H9 (cell line): ENCODE measurements around the gene AP2M1. TPM values are rescaled to one million over a fixed set of nuclear protein-coding genes. Genes with fewer than 3 reads are reported as not detected.

Source experiments
- DNase-seq: peaks from one replicate; pipeline ENCODE4 v3.0.0-alpha.2; 2017
- H2AFZ ChIP-seq: one replicate; pipeline ENCODE4 v1.6.1; 2013; ENCODE audit warnings: mild to moderate bottlenecking, low read length, control low read depth, moderate library complexity
- H2AK5ac ChIP-seq: 2 replicates; pipeline ENCODE4 v1.6.1; 2013; ENCODE audit warnings: low read length, control low read depth, mixed read lengths; ENCODE audit not compliant: insufficient read length
- H2BK120ac ChIP-seq: one replicate; pipeline ENCODE4 v1.6.1; 2013; ENCODE audit warnings: low read depth, mild to moderate bottlenecking, low read length, control low read depth, inconsistent platforms; ENCODE audit not compliant: poor library complexity, severe bottlenecking
- H2BK12ac ChIP-seq: 2 replicates; pipeline ENCODE4 v1.6.1; 2013; ENCODE audit warnings: low read length, control low read depth, mixed read lengths, low read depth; ENCODE audit not compliant: insufficient read length
- H2BK15ac ChIP-seq: 2 replicates; pipeline ENCODE4 v1.6.1; 2013; ENCODE audit warnings: low read depth, low read length, control low read depth
- H2BK20ac ChIP-seq: one replicate; pipeline ENCODE4 v1.6.1; 2013; ENCODE audit warnings: low read depth, mild to moderate bottlenecking, low read length, control low read depth, inconsistent platforms; ENCODE audit not compliant: poor library complexity, severe bottlenecking
- H2BK5ac ChIP-seq: 2 replicates; pipeline ENCODE4 v1.6.1; 2013; ENCODE audit warnings: low read length, control low read depth, mixed read lengths; ENCODE audit not compliant: insufficient read length
- H3K14ac ChIP-seq: 2 replicates; pipeline ENCODE4 v1.6.1; 2013; ENCODE audit warnings: low read length, control low read depth; ENCODE audit not compliant: insufficient read depth
- H3K18ac ChIP-seq: 2 replicates; pipeline ENCODE4 v1.6.1; 2013; ENCODE audit warnings: low read depth, mild to moderate bottlenecking, mixed read lengths, low read length, control low read depth; ENCODE audit not compliant: insufficient read length
- H3K23ac ChIP-seq: 2 replicates; pipeline ENCODE4 v1.6.1; 2013; ENCODE audit warnings: low read length, control low read depth, mixed read lengths, low read depth; ENCODE audit not compliant: insufficient read length
- H3K23me2 ChIP-seq: 2 replicates; pipeline ENCODE4 v1.6.1; 2013; ENCODE audit warnings: low read depth, mild to moderate bottlenecking, mixed read lengths, low read length, control low read depth; ENCODE audit not compliant: insufficient read length, poor library complexity, severe bottlenecking
- H3K27ac ChIP-seq: 2 replicates; pipeline ENCODE4 v1.5.1; 2013; ENCODE audit warnings: low read length, control low read depth, mixed read lengths, low read depth; ENCODE audit not compliant: insufficient read length
- H3K27me3 ChIP-seq: 2 replicates; pipeline ENCODE4 v1.6.1; 2013; ENCODE audit warnings: low read length, control low read depth, inconsistent platforms; ENCODE audit not compliant: insufficient read depth
- H3K4ac ChIP-seq: 2 replicates; pipeline ENCODE4 v1.6.1; 2013; ENCODE audit warnings: low read depth, mild to moderate bottlenecking, control low read depth, inconsistent platforms, low read length, moderate library complexity
- H3K4me1 ChIP-seq: 2 replicates; pipeline ENCODE4 v1.6.1; 2013; ENCODE audit warnings: low read length, control low read depth, inconsistent platforms; ENCODE audit not compliant: insufficient read depth
- H3K4me2 ChIP-seq: 2 replicates; pipeline ENCODE4 v1.6.1; 2013; ENCODE audit warnings: low read length, control low read depth, mixed read lengths; ENCODE audit not compliant: insufficient read length, insufficient read depth
- H3K56ac ChIP-seq: 2 replicates; pipeline ENCODE4 v1.6.1; 2013; ENCODE audit warnings: low read depth, mild to moderate bottlenecking, mixed read lengths, low read length, control low read depth; ENCODE audit not compliant: insufficient read length
- H3K79me1 ChIP-seq: 2 replicates; pipeline ENCODE4 v1.6.1; 2013; ENCODE audit warnings: low read depth, mild to moderate bottlenecking, moderate library complexity, low read length, control low read depth, inconsistent platforms; ENCODE audit not compliant: insufficient read depth, poor library complexity, severe bottlenecking
- H3K79me2 ChIP-seq: 2 replicates; pipeline ENCODE4 v1.6.1; 2013; ENCODE audit warnings: low read length, control low read depth, inconsistent platforms; ENCODE audit not compliant: insufficient read depth
- H3K9ac ChIP-seq: 2 replicates; pipeline ENCODE4 v1.6.1; 2013; ENCODE audit warnings: low read length, control low read depth, mixed read lengths; ENCODE audit not compliant: insufficient read length; ENCODE audit errors: extremely low read depth
- H3K9me3 ChIP-seq: one replicate; pipeline ENCODE4 v1.6.1; 2013; ENCODE audit warnings: low read depth, low read length, inconsistent platforms; ENCODE audit not compliant: control insufficient read depth
- H3T11ph ChIP-seq: one replicate; pipeline ENCODE4 v1.6.1; 2013; ENCODE audit warnings: mild to moderate bottlenecking, low read length, control low read depth, inconsistent platforms
- H4K20me1 ChIP-seq: one replicate; pipeline ENCODE4 v1.6.1; 2013; ENCODE audit not compliant: control insufficient read depth, insufficient read length, insufficient read depth
- H4K5ac ChIP-seq: 2 replicates; pipeline ENCODE4 v1.6.1; 2013; ENCODE audit warnings: low read depth, mild to moderate bottlenecking, mixed read lengths, low read length, control low read depth; ENCODE audit not compliant: insufficient read length
- H4K8ac ChIP-seq: replicated peaks from 2 replicates; pipeline ENCODE4 v1.6.1; 2013; ENCODE audit warnings: low read length, control low read depth, mixed read lengths, low read depth; ENCODE audit not compliant: insufficient read length
- H4K91ac ChIP-seq: 2 replicates; pipeline ENCODE4 v1.6.1; 2013; ENCODE audit warnings: low read depth, mild to moderate bottlenecking, moderate library complexity, mixed read lengths, low read length, control low read depth; ENCODE audit not compliant: insufficient read length
- H3K27ac Mint-ChIP-seq, 3 experiments: 2 replicates in 2 of 3; 3 replicates in 1 of 3; pipeline ENCODE4 v1.8.0; 2020 to 2021; ENCODE audit warnings: mixed read lengths in 3 of 3, mild to moderate bottlenecking in 1 of 3, moderate library complexity in 1 of 3
- H3K27me3 Mint-ChIP-seq: 2 replicates; pipeline ENCODE4 v1.8.0; 2021; ENCODE audit warnings: low read depth, mild to moderate bottlenecking, moderate library complexity, mixed read lengths
- H3K36me3 Mint-ChIP-seq, 3 experiments: 2 replicates in 2 of 3; 3 replicates in 1 of 3; pipeline ENCODE4 v1.8.0; 2020 to 2021; ENCODE audit warnings: low read depth in 3 of 3, mixed read lengths in 3 of 3; ENCODE audit not compliant: insufficient read depth in 1 of 3
- H3K4me1 Mint-ChIP-seq, 2 experiments: 2 replicates each; pipeline ENCODE4 v1.8.0; 2020; ENCODE audit warnings: mixed read lengths in 2 of 2
- H3K4me3 Mint-ChIP-seq, 2 experiments: 2 replicates in 1 of 2; 3 replicates in 1 of 2; pipeline ENCODE4 v1.8.0; 2020 to 2021; ENCODE audit warnings: mild to moderate bottlenecking in 2 of 2, mixed read lengths in 2 of 2, moderate library complexity in 1 of 2
- H3K9me3 Mint-ChIP-seq, 2 experiments: 2 replicates in 1 of 2; 3 replicates in 1 of 2; pipeline ENCODE4 v1.8.0; 2020; ENCODE audit warnings: mild to moderate bottlenecking in 2 of 2, mixed read lengths in 2 of 2, moderate library complexity in 1 of 2
- CTCF ChIP-seq: fragments of 200-600 bp; sonication (generic); conservative IDR thresholded peaks from 3 replicates; pipeline ENCODE4 v1.8.0; 2021; ENCODE audit warnings: antibody characterized with exemption, mild to moderate bottlenecking
- WGBS: extraction: QIAGEN DNeasy Blood & Tissue Kit; methylation state at CpG from one replicate; pipeline ENCODE4 v1.1.7; 2013; ENCODE audit warnings: missing lambda C conversion rate, low lambda C conversion rate, mixed read lengths; ENCODE audit not compliant: insufficient read length; ENCODE audit errors: extremely low coverage; 5-methylcytosine and 5-hydroxymethylcytosine counted together
- long read RNA-seq: library from polyadenylated mRNA; unstranded; transcript quantifications from one replicate; pipeline ENCODE4 v2.0.0, GENCODE V29; 2020
- total RNA-seq: library from RNA; stranded (reverse); gene quantifications from 2 replicates; pipeline ENCODE4 v1.2.1, GENCODE V29; 2021

The AP2M1 gene
- 443 and 459 TPM in 2 replicates for total RNA-seq
- long read RNA-seq, transcript AP2M1-202 (11 exons, 2,091 nt), result major isoform, 148 of 3,819 reads
- long read RNA-seq, transcript AP2M1-207 (10 exons, 1,950 nt), result minor isoform, 11 of 3,819 reads
- long read RNA-seq, partial matches to known transcripts, result 107 of 3,819 reads
- long read RNA-seq, other reads (novel, unspliced or antisense), result 3,553 of 3,819 reads

- no peaks in the 10 kb centered on the region for H3K9me3 Mint-ChIP-seq
- H4K20me1 ChIP-seq, result peaks cover 3% of the 10 kb centered on the region
These were observed at the start of gene AP2M1 for GRCh38 chr3:184174646-184175492. TSS of gene AP2M1 (plus strand) at chr3:184174855. CDS start at chr3:184176994, 2,139 bp downstream.

More at GRCh38 chr3:184174646-184175492, at the start of gene AP2M1:
- no peaks in the 10 kb centered on the region for H3K9me3 ChIP-seq
- DNase-seq, result peak; percentile 99
- H3K56ac ChIP-seq, result no peak within 1 kb of the TSS
- H4K5ac ChIP-seq, result no peak within 1 kb of the TSS
- H3K4me1 ChIP-seq, result no peaks in the 10 kb centered on the region; the same call in 1 of the 2 replicates
- TF ChIP-seq CTCF, result no peak
- Mint-ChIP-seq H3K36me3 (peaks cover 29 to 60% (median 49%) of the 10 kb centered on the region in 3 experiments), H3K4me3 (peak within 1 kb of the TSS; percentile 95 to 96), H3K27ac (peak within 1 kb of the TSS; percentile 95 to 100 (median 99); a peak in 6 of 7 replicates), H3K4me1 (peaks cover 23 to 31% of the 10 kb centered on the region in 2 experiments), H3K27me3 (no peaks in the 10 kb centered on the region)
- no peak within 1 kb of the TSS for H3K4ac ChIP-seq
- H4K91ac ChIP-seq, result no peak within 1 kb of the TSS
- peak within 1 kb of the TSS; percentile 72 for H3K27ac ChIP-seq
- peak within 1 kb of the TSS; percentile 92 for H3K9ac ChIP-seq
- peak within 1 kb of the TSS; percentile 97 for H3K4me2 ChIP-seq
- H2BK5ac ChIP-seq, result no peak within 1 kb of the TSS
- no peak within 1 kb of the TSS for H3T11ph ChIP-seq
- peaks cover 9% of the 10 kb centered on the region; the same call in 1 of the 2 replicates for H3K79me2 ChIP-seq
- no peak within 1 kb of the TSS for H2BK20ac ChIP-seq
- no peak within 1 kb of the TSS for H2AK5ac ChIP-seq
- H2BK15ac ChIP-seq, result no peak within 1 kb of the TSS
- no peak within 1 kb of the TSS for H3K23ac ChIP-seq
- H2BK120ac ChIP-seq, result no peak within 1 kb of the TSS
- peaks cover 16% of the 10 kb centered on the region for H3K23me2 ChIP-seq
- H4K8ac ChIP-seq, result no peak within 1 kb of the TSS
- no peak within 1 kb of the TSS for H2AFZ ChIP-seq
- no peaks in the 10 kb centered on the region for H3K27me3 ChIP-seq
- peak within 1 kb of the TSS; percentile 92 for H3K14ac ChIP-seq
- WGBS, result no CpG with 5 or more reads among the region's 73 CpGs
- peaks cover 7% of the 10 kb centered on the region for H3K79me1 ChIP-seq
- peak within 1 kb of the TSS; percentile 84 for H3K18ac ChIP-seq
- no peak within 1 kb of the TSS for H2BK12ac ChIP-seq
